Ascending aorta (tissue), 2 donors: ENCODE measurements around the gene SLIT3. TPM values are rescaled to one million over a fixed set of nuclear protein-coding genes. Genes with fewer than 3 reads are reported as not detected.
A peak's percentile ranks its signal among the peaks of the same experiment; 100 is the strongest.

ENCODE experiments used
- DNase-seq, 2 donors: peaks; one replicate each; pipeline ENCODE4 v3.0.0-alpha.2; 2019; ENCODE audit warnings: low spot score in 2 of 2
- H3K27ac ChIP-seq, 2 donors: fragments of 200-600 bp; sonication (generic); one replicate each; pipeline ENCODE4 v1.5.1; 2016 to 2017; ENCODE audit warnings: mild to moderate bottlenecking in 1 of 2
- H3K27me3 ChIP-seq: fragments of 200-600 bp; sonication (generic); one replicate; pipeline ENCODE4 v1.5.1; 2017
- H3K36me3 ChIP-seq, 2 donors: fragments of 200-600 bp; sonication (generic); one replicate each; pipeline ENCODE4 v1.5.1; 2016
- H3K4me1 ChIP-seq, 2 donors: fragments of 200-600 bp; sonication (generic); one replicate each; pipeline ENCODE4 v1.5.1; 2016 to 2017; ENCODE audit warnings: mild to moderate bottlenecking in 1 of 2
- H3K4me3 ChIP-seq, 2 donors: fragments of 200-600 bp; sonication (generic); one replicate each; pipeline ENCODE4 v1.5.1; 2016 to 2017; ENCODE audit warnings: mild to moderate bottlenecking in 1 of 2
- H3K9me3 ChIP-seq, 2 donors: fragments of 200-600 bp; sonication (generic); one replicate each; pipeline ENCODE4 v1.5.1; 2016
- CTCF ChIP-seq, 3 experiments: fragments of 200-600 bp in 2 of 3; fragments of 450-650 bp in 1 of 3; sonication (generic) in 2 of 3; IDR thresholded peaks; one replicate each; pipeline ENCODE4 v1.5.1; 2016 to 2019; ENCODE audit warnings: antibody characterized with exemption in 3 of 3, mild to moderate bottlenecking in 1 of 3, moderate library complexity in 1 of 3
- intact Hi-C: fragments of 100-400 bp; cut with DNase I; formaldehyde crosslinking; loops from one replicate; pipeline ENCODE4 v1.15.1; 2023
- total RNA-seq: library from RNA; depleted of rRNA; stranded (reverse); fragments of >200 nt; gene quantifications from one replicate; pipeline ENCODE4 v1.1.0, GENCODE V29; 2016

The SLIT3 gene
- total RNA-seq, 1 donor from 2014 or later: 128 TPM

- no peaks in the 10 kb centered on the region for H3K27me3 ChIP-seq
- no peak for DNase-seq
- intact Hi-C loops: no loop called here
Observed at GRCh38 chr5:168964182-168964581, 336.8 kb downstream of the SLIT3 start.

GRCh38 chr5:168962306-168962705, 338.6 kb downstream of the SLIT3 start:
- no peak for TF ChIP-seq CTCF (IDR thresholded peaks at IDR 0.05)
- Histone ChIP-seq H3K36me3 (no peaks in the 10 kb centered on the region), H3K9me3 (no peaks in the 10 kb centered on the region), H3K4me3 (no peak overlapping the region), H3K27me3 (no peaks in the 10 kb centered on the region), H3K27ac (no peak overlapping the region), H3K4me1 (no peaks in the 10 kb centered on the region)
- no peak for DNase-seq
- intact Hi-C loops: no loop called here

More at GRCh38 chr5:168964182-168964581, 336.8 kb downstream of the SLIT3 start:
- Histone ChIP-seq H3K4me3 (no peak overlapping the region), H3K4me1 (no peaks in the 10 kb centered on the region), H3K27ac (no peak overlapping the region), H3K9me3 (no peaks in the 10 kb centered on the region), H3K36me3 (no peaks in the 10 kb centered on the region)
- no peak for TF ChIP-seq CTCF (IDR thresholded peaks at IDR 0.05)

GRCh38 chr5:168961681-168962080, 339.3 kb downstream of the SLIT3 start:
- Histone ChIP-seq H3K4me3 (no peak overlapping the region), H3K4me1 (no peaks in the 10 kb centered on the region)
- TF ChIP-seq CTCF (IDR thresholded peaks at IDR 0.05): no peak

GRCh38 chr5:168960497-168960896, 340.4 kb downstream of the SLIT3 start:
- Histone ChIP-seq H3K27ac (no peak overlapping the region), H3K27me3 (no peaks in the 10 kb centered on the region), H3K36me3 (no peaks in the 10 kb centered on the region), H3K4me3 (no peak overlapping the region), H3K9me3 (no peaks in the 10 kb centered on the region), H3K4me1 (no peaks in the 10 kb centered on the region)
- DNase-seq: no peak
- intact Hi-C loops: no loop called here
- no peak for TF ChIP-seq CTCF (IDR thresholded peaks at IDR 0.05)

More at GRCh38 chr5:168961681-168962080, 339.3 kb downstream of the SLIT3 start:
- intact Hi-C loops: no loop called here
- DNase-seq: no peak
- Histone ChIP-seq H3K27me3 (no peaks in the 10 kb centered on the region), H3K36me3 (no peaks in the 10 kb centered on the region), H3K9me3 (no peaks in the 10 kb centered on the region), H3K27ac (no peak overlapping the region)

GRCh38 chr5:168953351-168953750, 347.6 kb downstream of the SLIT3 start:
- no peak for TF ChIP-seq CTCF (IDR thresholded peaks at IDR 0.05)
- DNase-seq: no peak
- no peaks in the 10 kb centered on the region for H3K9me3 ChIP-seq
- H3K36me3 ChIP-seq: no peaks in the 10 kb centered on the region
- no peak overlapping the region for H3K4me3 ChIP-seq
- intact Hi-C loops: no loop called here
- H3K27ac ChIP-seq: no peak overlapping the region
- no peaks in the 10 kb centered on the region for H3K4me1 ChIP-seq
- H3K27me3 ChIP-seq: no peaks in the 10 kb centered on the region

GRCh38 chr5:168952196-168952595, 348.7 kb downstream of the SLIT3 start:
- intact Hi-C loops: no loop called here
- no peak for TF ChIP-seq CTCF (IDR thresholded peaks at IDR 0.05)
- no peak overlapping the region for H3K27ac ChIP-seq
- H3K4me3 ChIP-seq: no peak overlapping the region
- H3K27me3 ChIP-seq: no peaks in the 10 kb centered on the region
- H3K36me3 ChIP-seq: no peaks in the 10 kb centered on the region
- H3K4me1 ChIP-seq: no peaks in the 10 kb centered on the region
- no peaks in the 10 kb centered on the region for H3K9me3 ChIP-seq
- DNase-seq: peak in 1 of 2 donors; percentile 27
